Stomach (tissue), 9 donors: Measurements from ENCODE around the gene SEZ6L2. TPM values are rescaled to one million over a fixed set of nuclear protein-coding genes. Genes with fewer than 3 reads are reported as not detected.

Experiments
- DNase-seq, 2 donors: peaks; one replicate each; pipeline versions ENCODE4 v3.0.0 to v3.0.0-alpha.2; 2013 to 2019
- H3K27ac ChIP-seq, 5 donors: fragments of 200-600 bp in 4 of 5; sonication (generic) in 4 of 5; one replicate each; pipeline ENCODE4 v1.5.1; 2013 to 2019; ENCODE audit warnings: mild to moderate bottlenecking in 1 of 5, moderate library complexity in 1 of 5
- H3K27me3 ChIP-seq, 3 donors: fragments of 200-600 bp; sonication (generic); one replicate each; pipeline ENCODE4 v1.5.1; 2017 to 2019; ENCODE audit warnings: mixed run types in 1 of 3
- H3K36me3 ChIP-seq, 4 donors: fragments of 200-600 bp; sonication (generic); 1 replicate in 3 of 4; 2 replicates in 1 of 4; pipeline ENCODE4 v1.5.1; 2016 to 2019
- H3K4me1 ChIP-seq, 4 donors: fragments of 200-600 bp; sonication (generic); one replicate each; pipeline ENCODE4 v1.5.1; 2016 to 2019
- H3K4me3 ChIP-seq, 4 donors: fragments of 200-600 bp; sonication (generic) in 3 of 4; one replicate each; pipeline ENCODE4 v1.5.1; 2016 to 2019; ENCODE audit warnings: mild to moderate bottlenecking in 1 of 4
- H3K9me3 ChIP-seq, 4 donors: fragments of 200-600 bp; sonication (generic); one replicate each; pipeline ENCODE4 v1.5.1; 2016 to 2019
- CTCF ChIP-seq, 7 experiments: fragments of 450-650 bp in 4 of 7; fragments of 200-600 bp in 3 of 7; sonication (generic) in 3 of 7; IDR thresholded peaks; one replicate each; pipeline ENCODE4 v1.5.1; 2016 to 2019; ENCODE audit warnings: antibody characterized with exemption in 7 of 7, control low read depth in 2 of 7, mild to moderate bottlenecking in 1 of 7
- EP300 ChIP-seq: sonication (generic); formaldehyde crosslinking; IDR thresholded peaks from one replicate; pipeline ENCODE4 v1.6.1; 2017; ENCODE audit warnings: antibody characterized with exemption
- POLR2A ChIP-seq, 4 donors: fragments of 450-650 bp; IDR thresholded peaks; one replicate each; pipeline ENCODE4 v1.6.1; 2016; ENCODE audit warnings: antibody characterized with exemption in 4 of 4, control low read depth in 2 of 4, mild to moderate bottlenecking in 1 of 4, moderate library complexity in 1 of 4
- POLR2AphosphoS5 ChIP-seq, 3 donors: sonication (generic); formaldehyde crosslinking; IDR thresholded peaks; one replicate each; pipeline ENCODE4 v1.6.1; 2016; ENCODE audit warnings: antibody characterized with exemption in 3 of 3
- WGBS, 5 donors: extraction: QIAGEN DNeasy Blood & Tissue Kit in 3 of 5; methylation state at CpG; one replicate each; pipeline versions ENCODE4 v1.1.5 to v1.1.7; 2013 to 2018; 5-methylcytosine and 5-hydroxymethylcytosine counted together
- intact Hi-C: fragments of 100-400 bp; cut with DNase I; formaldehyde crosslinking; loops from one replicate; pipeline ENCODE4 v1.15.1; 2023; ENCODE audit warnings: low total_unique reads
- polyA plus RNA-seq, 3 donors: library from polyadenylated mRNA; stranded (reverse); fragments of 200-250 nt; gene quantifications; one replicate each; pipeline ENCODE4 v1.2.3, GENCODE V29; 2013
- total RNA-seq, 5 donors: library from RNA; depleted of rRNA; stranded (reverse); fragments of >200 nt; gene quantifications; one replicate each; pipeline versions ENCODE4 v1.1.0 to v1.2.3, GENCODE V29; 2014 to 2016
- donor health status: healthy with polysubstance abuse.
- donor health status: Bipolar disorder and iron deficiency.
- donor health status: healthy.

SEZ6L2 gene
- total and polyA plus RNA-seq, 8 donors: 1.5 to 31.4 (median 7.7) TPM; not detected in 1

GRCh38 chr16:29925105-29925756, 25.9 kb upstream of the SEZ6L2 start:
- peaks cover 20 to 44% (median 30%) of the 10 kb centered on the region in 4 donors for H3K4me1 ChIP-seq
- intact Hi-C loops: no loop called here
- peaks cover 0 to 36% (median 31%) of the 10 kb centered on the region in 4 donors for H3K36me3 ChIP-seq
- H3K4me3 ChIP-seq: peak overlapping the region; percentile 97 to 100 (median 98)
- H3K27me3 ChIP-seq: no peaks in the 10 kb centered on the region
- H3K27ac ChIP-seq: peak overlapping the region in 4 of 5 donors; percentile 84 to 92 (median 90)
- TF ChIP-seq CTCF (IDR thresholded peaks at IDR 0.05) (no peak), POLR2A (IDR thresholded peaks at IDR 0.05) (no peak), POLR2AphosphoS5 (IDR thresholded peaks at IDR 0.05) (no peak), EP300 (no peak)
- 4 to 12% (median 6%) methylated on average over 7 to 9 of the region's 9 CpGs for WGBS, 5 donors
- no peaks in the 10 kb centered on the region for H3K9me3 ChIP-seq
- peak in 1 of 2 donors; percentile 35 for DNase-seq

- intact Hi-C loops: no loop called here
- TF ChIP-seq CTCF (IDR thresholded peaks at IDR 0.05): no peak
- no peak for TF ChIP-seq POLR2A (IDR thresholded peaks at IDR 0.05)
- TF ChIP-seq POLR2AphosphoS5 (IDR thresholded peaks at IDR 0.05): no peak
- TF ChIP-seq EP300: no peak
- DNase-seq: no peak
- Histone ChIP-seq H3K36me3 (peaks cover 4 to 56% (median 53%) of the 10 kb centered on the region in 4 donors), H3K27ac (no peak overlapping the region), H3K9me3 (no peaks in the 10 kb centered on the region), H3K4me3 (no peak overlapping the region), H3K4me1 (peaks cover 20 to 44% (median 30%) of the 10 kb centered on the region in 4 donors), H3K27me3 (no peaks in the 10 kb centered on the region)
- WGBS, 5 donors: 95 to 98% (median 96%) methylated on average over 12 of the region's 12 CpGs
These were observed 23.7 kb upstream of the SEZ6L2 start for GRCh38 chr16:29922986-29923501.

GRCh38 chr16:29922326-29922725, 23.0 kb upstream of the SEZ6L2 start:
- Histone ChIP-seq H3K9me3 (no peaks in the 10 kb centered on the region), H3K36me3 (peaks cover 4 to 63% (median 59%) of the 10 kb centered on the region in 4 donors), H3K4me1 (peaks cover 17 to 39% (median 27%) of the 10 kb centered on the region in 4 donors), H3K27ac (no peak overlapping the region), H3K4me3 (no peak overlapping the region), H3K27me3 (no peaks in the 10 kb centered on the region)
- TF ChIP-seq POLR2A (IDR thresholded peaks at IDR 0.05) (no peak), EP300 (no peak), POLR2AphosphoS5 (IDR thresholded peaks at IDR 0.05) (no peak), CTCF (IDR thresholded peaks at IDR 0.05) (no peak)
- WGBS, 5 donors: 92 to 98% (median 95%) methylated on average over 2 of the region's 2 CpGs
- intact Hi-C loops: no loop called here
- DNase-seq: no peak

- intact Hi-C loops: no loop called here
- 75 to 84% (median 81%) methylated on average over 3 of the region's 3 CpGs for WGBS, 5 donors
- peaks cover 4 to 70% (median 67%) of the 10 kb centered on the region in 4 donors for H3K36me3 ChIP-seq
These were observed 21.7 kb upstream of the SEZ6L2 start for GRCh38 chr16:29921034-29921385.

More at GRCh38 chr16:29921034-29921385, 21.7 kb upstream of the SEZ6L2 start:
- Histone ChIP-seq H3K9me3 (no peaks in the 10 kb centered on the region), H3K4me1 (peaks cover 11 to 29% (median 17%) of the 10 kb centered on the region in 4 donors), H3K27me3 (no peaks in the 10 kb centered on the region), H3K4me3 (no peak overlapping the region), H3K27ac (no peak overlapping the region)
- DNase-seq: no peak
- TF ChIP-seq CTCF (IDR thresholded peaks at IDR 0.05): no peak
- no peak for TF ChIP-seq EP300
- no peak for TF ChIP-seq POLR2AphosphoS5 (IDR thresholded peaks at IDR 0.05)
- no peak for TF ChIP-seq POLR2A (IDR thresholded peaks at IDR 0.05)
